Progenitor cell of endocrine pancreas (in vitro differentiated cells): ENCODE results near the gene MATN3. TPM values are rescaled to one million over a fixed set of nuclear protein-coding genes. Genes with fewer than 3 reads are reported as not detected.

Source experiments
- DNase-seq: peaks from one replicate; pipeline ENCODE4 v3.0.0; 2021; ENCODE audit warnings: low spot score; ENCODE audit not compliant: unreplicated experiment
- H3K27ac Mint-ChIP-seq: 2 replicates; pipeline ENCODE4 v1.8.0; 2021; ENCODE audit warnings: mild to moderate bottlenecking, moderate library complexity, mixed read lengths
- H3K27me3 Mint-ChIP-seq: 2 replicates; pipeline ENCODE4 v1.8.0; 2021; ENCODE audit warnings: mixed read lengths
- H3K36me3 Mint-ChIP-seq: 2 replicates; pipeline ENCODE4 v1.8.0; 2022; ENCODE audit warnings: mixed read lengths; ENCODE audit not compliant: insufficient read depth
- H3K4me1 Mint-ChIP-seq: 2 replicates; pipeline ENCODE4 v1.8.0; 2021; ENCODE audit warnings: low read depth, mixed read lengths
- H3K4me3 Mint-ChIP-seq: 2 replicates; pipeline ENCODE4 v1.8.0; 2021; ENCODE audit warnings: low read depth, mild to moderate bottlenecking, moderate library complexity, mixed read lengths
- H3K9me3 Mint-ChIP-seq: 2 replicates; pipeline ENCODE4 v1.8.0; 2021; ENCODE audit warnings: low read depth, mixed read lengths
- CTCF ChIP-seq: fragments of 200-600 bp; sonication (generic); IDR thresholded peaks from one replicate; pipeline ENCODE4 v1.5.0; 2021; ENCODE audit warnings: antibody characterized with exemption, mild to moderate bottlenecking; ENCODE audit not compliant: unreplicated experiment
- total RNA-seq: library from RNA; stranded (reverse); gene quantifications from 2 replicates; pipeline ENCODE4 v1.2.1, GENCODE V29; 2021

The MATN3 gene
- total RNA-seq, 1 donor from 2014 or later = 2.5 TPM

GRCh38 chr2:20018601-20019152 is 6.2 kb upstream of the MATN3 start:
- no peak overlapping the region for H3K27ac Mint-ChIP-seq
- peaks cover 13% of the 10 kb centered on the region for H3K27me3 Mint-ChIP-seq
- H3K4me1 Mint-ChIP-seq = no peaks in the 10 kb centered on the region
- DNase-seq = no peak
- H3K36me3 Mint-ChIP-seq = peaks cover 17% of the 10 kb centered on the region
- peaks cover 26% of the 10 kb centered on the region for H3K9me3 Mint-ChIP-seq
- H3K4me3 Mint-ChIP-seq = no peak overlapping the region
- no peak for TF ChIP-seq CTCF

- Mint-ChIP-seq H3K27ac (no peak overlapping the region), H3K4me1 (peaks cover 6% of the 10 kb centered on the region), H3K4me3 (no peak overlapping the region), H3K36me3 (peaks cover 6% of the 10 kb centered on the region), H3K27me3 (peaks cover 29% of the 10 kb centered on the region), H3K9me3 (peaks cover 14% of the 10 kb centered on the region)
- peak; percentile 46 for TF ChIP-seq CTCF
- no peak for DNase-seq
Observed at GRCh38 chr2:20016346-20016745, 3.9 kb upstream of the MATN3 start.

GRCh38 chr2:20015482-20016083 is 3.1 kb upstream of the MATN3 start:
- no peak for DNase-seq
- H3K4me1 Mint-ChIP-seq = peaks cover 6% of the 10 kb centered on the region
- peaks cover 3% of the 10 kb centered on the region for H3K36me3 Mint-ChIP-seq
- TF ChIP-seq CTCF = peak; percentile 64
- H3K27me3 Mint-ChIP-seq = peaks cover 37% of the 10 kb centered on the region
- H3K27ac Mint-ChIP-seq = no peak overlapping the region
- H3K9me3 Mint-ChIP-seq = peaks cover 10% of the 10 kb centered on the region
- H3K4me3 Mint-ChIP-seq = no peak overlapping the region

- peaks cover 8% of the 10 kb centered on the region for H3K4me1 Mint-ChIP-seq
Observed at GRCh38 chr2:20013126-20013849, 820 bp upstream of the MATN3 start.

GRCh38 chr2:20012032-20012281 is 511 bp downstream of the MATN3 start:
- no peak for DNase-seq
- peaks cover 49% of the 10 kb centered on the region for H3K27me3 Mint-ChIP-seq

More at GRCh38 chr2:20013126-20013849, 820 bp upstream of the MATN3 start:
- Mint-ChIP-seq H3K27me3 (peaks cover 46% of the 10 kb centered on the region), H3K27ac (peak overlapping the region; percentile 81), H3K9me3 (peaks cover 3% of the 10 kb centered on the region), H3K36me3 (no peaks in the 10 kb centered on the region), H3K4me3 (peak overlapping the region; percentile 69)
- no peak for TF ChIP-seq CTCF
- DNase-seq = no peak

More at GRCh38 chr2:20012032-20012281, 511 bp downstream of the MATN3 start:
- peak overlapping the region; percentile 73 for H3K27ac Mint-ChIP-seq
- H3K4me3 Mint-ChIP-seq = peak overlapping the region; percentile 69
- TF ChIP-seq CTCF = no peak
- H3K36me3 Mint-ChIP-seq = no peaks in the 10 kb centered on the region
- peaks cover 3% of the 10 kb centered on the region for H3K9me3 Mint-ChIP-seq
- H3K4me1 Mint-ChIP-seq = peaks cover 8% of the 10 kb centered on the region
